Fibroblast of lung (primary cell): ENCODE measurements around the gene CALN1.

Experiments
- CTCF ChIP-seq, 2 donors: IDR thresholded peaks in 1 of 2; conservative IDR thresholded peaks in 1 of 2; 1 replicate in 1 of 2; 2 replicates in 1 of 2; pipeline ENCODE4 v1.5.1; 2011 to 2012; ENCODE audit warnings: low read length in 2 of 2, control low read depth in 1 of 2, inconsistent platforms in 1 of 2, low read depth in 1 of 2, mild to moderate bottlenecking in 1 of 2
- EZH2 ChIP-seq: IDR thresholded peaks from 2 replicates; pipeline ENCODE4 v1.5.1; 2012; ENCODE audit warnings: low read length, control low read depth, mild to moderate bottlenecking; ENCODE audit errors: missing control alignments

GRCh38 chr7:72326365-72326764 is 85.8 kb downstream of the CALN1 start:
- TF ChIP-seq CTCF (conservative IDR thresholded peaks at IDR 0.05 in 1 of 2, IDR thresholded peaks at IDR 0.05 in 1 of 2; ENCODE audit: low read depth in 1 of 2, low read length in 2 of 2) (no peak), EZH2 (no peak)
